ENCODE measurements around the gene SUCLG2. TPM values are rescaled to one million over a fixed set of nuclear protein-coding genes. Genes with fewer than 3 reads are reported as not detected.

SUCLG2 gene
- total RNA-seq, 1 donor from 2014 or later = 99.2 TPM

DNA sequence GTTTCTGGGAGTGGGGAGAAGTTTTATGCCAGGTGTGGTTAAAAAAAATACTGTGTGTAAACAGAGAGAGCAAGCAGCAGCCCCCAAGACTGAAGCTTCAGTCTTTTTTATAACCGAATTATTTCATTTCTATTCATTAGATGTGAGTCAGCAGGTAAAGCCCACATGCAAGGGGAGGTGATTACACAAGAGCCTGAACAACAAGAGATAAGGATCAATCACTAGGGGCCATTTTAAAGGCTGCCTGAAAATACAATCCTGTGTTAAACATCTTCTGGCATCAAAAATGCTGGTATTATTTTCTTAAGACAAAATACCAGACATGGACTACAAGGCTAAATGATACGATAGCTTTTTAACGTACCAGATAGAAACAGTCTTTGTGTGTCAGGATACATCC, 217.3 kb downstream of the SUCLG2 start:
- ATAC-seq (no peak), DNase-seq (ENCODE audit: missing footprints) (no peak)
- intact Hi-C loops (cut with DNase I) = no loop called here

DNA sequence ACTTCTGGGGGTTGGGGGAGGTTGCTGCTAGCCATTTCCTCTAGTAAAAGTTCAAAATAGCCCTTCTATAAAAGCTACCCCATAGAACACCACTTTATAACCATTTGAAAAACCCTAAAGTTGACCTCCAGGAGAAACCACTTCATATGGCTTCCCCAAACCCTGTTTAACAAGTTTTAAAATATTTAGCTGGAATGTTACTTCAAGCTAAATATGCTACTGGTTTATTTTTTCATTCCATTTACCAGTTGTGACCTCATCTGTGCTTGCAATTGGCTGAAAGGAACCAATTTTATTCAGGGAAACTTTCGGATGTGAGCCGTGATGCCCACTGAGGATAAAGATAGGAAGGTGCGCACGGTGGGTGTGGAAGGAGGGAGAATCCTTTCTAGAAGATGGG, 221.3 kb downstream of the SUCLG2 start:
- intact Hi-C loops (cut with DNase I) = no loop called here
- DNase-seq (ENCODE audit: missing footprints) (no peak), ATAC-seq (no peak)

GRCh38 chr3:67431887-67432286, 222.5 kb downstream of the SUCLG2 start:
- no peak for ATAC-seq
- intact Hi-C loops (cut with DNase I) = no loop called here
- DNase-seq (ENCODE audit: missing footprints) = no peak

DNA sequence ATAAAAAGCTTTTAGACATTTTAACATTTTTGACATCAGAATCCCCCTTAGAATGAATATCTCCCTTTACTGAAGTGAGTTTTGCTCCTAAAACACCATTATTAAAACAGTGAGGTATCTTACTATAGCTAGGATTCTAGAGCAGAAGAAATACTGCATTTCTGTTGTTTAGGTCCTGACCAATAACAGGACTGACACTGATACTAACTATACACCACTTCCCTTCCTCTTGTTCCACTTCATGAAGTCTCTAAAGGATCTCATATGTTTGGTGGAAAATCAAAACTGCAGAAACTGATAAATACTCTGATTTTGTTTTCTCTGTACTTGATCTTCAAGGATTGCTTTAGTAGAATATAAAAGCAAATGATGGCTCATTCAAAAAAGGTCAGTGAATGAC, 230.7 kb downstream of the SUCLG2 start:
- intact Hi-C loops (cut with DNase I) = no loop called here
- no peak for ATAC-seq
- DNase-seq (ENCODE audit: missing footprints) = no peak

GRCh38 chr3:67421912-67422311, 232.5 kb downstream of the SUCLG2 start:
- DNase-seq (ENCODE audit: missing footprints) = no peak
- intact Hi-C loops (cut with DNase I) = no loop called here
- ATAC-seq = no peak

DNA sequence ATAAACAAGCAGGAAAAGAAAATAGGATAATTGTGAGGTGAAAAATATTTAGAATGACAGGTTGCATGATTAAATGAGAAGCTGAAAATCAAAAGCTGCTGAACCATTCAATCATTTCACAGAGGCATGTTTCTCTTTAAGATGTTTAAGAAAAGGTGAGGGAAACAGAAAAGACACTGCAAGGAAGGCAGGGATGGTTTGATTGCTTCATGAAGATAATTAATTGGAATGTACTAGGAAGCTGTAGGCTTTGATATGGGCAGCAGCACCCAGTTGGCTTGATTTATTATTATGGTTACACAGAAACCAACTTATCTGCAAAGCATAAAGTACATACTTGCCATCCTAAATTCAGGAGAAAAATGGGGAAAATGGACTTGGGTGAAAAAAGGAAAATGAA, 234.6 kb downstream of the SUCLG2 start:
- intact Hi-C loops (cut with DNase I) = no loop called here
- no peak for ATAC-seq
- no peak for DNase-seq (ENCODE audit: missing footprints)

- intact Hi-C loops (cut with DNase I) = no loop called here
- ATAC-seq (peak; percentile 51), DNase-seq (ENCODE audit: missing footprints) (no peak)
These were observed 235.2 kb downstream of the SUCLG2 start for GRCh38 chr3:67419218-67419529.

DNA sequence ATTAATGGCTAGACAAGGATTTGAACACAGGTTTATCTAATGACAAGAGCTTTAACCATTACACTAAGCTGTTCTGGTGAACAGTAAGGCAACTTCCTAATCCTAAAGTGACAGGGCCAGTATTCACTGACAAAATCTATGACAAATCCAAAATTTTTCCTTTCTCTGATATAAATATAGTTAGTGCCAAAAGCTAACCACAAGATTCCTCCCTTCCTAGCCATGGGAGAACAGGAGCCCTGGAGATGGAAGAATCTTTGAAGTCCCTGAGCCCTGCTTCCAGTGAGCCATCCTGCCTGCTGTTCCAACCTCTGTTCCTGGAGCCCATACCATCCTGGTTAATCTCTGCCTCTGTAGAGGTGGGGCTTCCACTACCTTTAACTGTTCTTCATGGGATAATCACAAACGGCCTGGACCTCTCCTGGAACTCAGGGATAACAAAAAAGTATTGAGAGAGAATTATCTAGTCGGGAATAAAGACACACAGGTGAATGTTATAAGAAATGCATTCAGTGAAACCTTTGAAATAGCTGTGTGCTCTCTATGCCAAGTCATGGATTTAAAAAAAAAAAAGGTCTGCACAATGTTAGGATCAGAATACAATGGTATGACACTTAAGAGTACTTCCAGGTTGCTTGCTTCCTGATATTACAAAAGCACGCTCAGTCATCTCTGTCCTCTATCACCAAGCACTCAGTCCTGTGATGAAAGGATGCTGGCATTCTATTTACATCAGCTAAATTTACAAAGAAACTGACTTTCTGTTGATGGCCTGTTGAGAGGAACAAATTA, 235.8 kb downstream of the SUCLG2 start:
- intact Hi-C loops (cut with DNase I) = no loop called here
- peak; percentile 94 for ATAC-seq
- DNase-seq (ENCODE audit: missing footprints) = no peak

GRCh38 chr3:67416703-67417102, 237.7 kb downstream of the SUCLG2 start:
- intact Hi-C loops (cut with DNase I) = no loop called here
- ATAC-seq = no peak
- DNase-seq (ENCODE audit: missing footprints) = no peak

DNA sequence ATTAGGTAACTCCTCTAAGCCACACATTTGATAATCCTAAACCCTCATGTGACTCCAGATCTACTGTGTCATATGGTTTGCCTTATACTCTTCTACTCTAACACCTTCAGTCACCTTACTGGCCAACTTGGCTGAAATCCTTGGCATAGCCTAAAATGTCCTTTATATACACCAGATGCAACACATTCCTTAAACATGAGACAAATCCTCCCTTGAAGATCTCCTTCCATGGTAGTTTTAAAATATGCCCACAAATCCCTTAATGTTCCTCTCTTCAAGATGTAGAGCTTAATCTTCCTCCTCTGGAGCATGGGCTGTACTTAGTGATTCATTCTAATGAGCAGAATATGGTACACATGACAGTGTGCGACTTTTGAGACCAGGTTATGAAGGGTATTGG, 238.9 kb downstream of the SUCLG2 start:
- no peak for DNase-seq (ENCODE audit: missing footprints)
- ATAC-seq = no peak
- intact Hi-C loops (cut with DNase I) = no loop called here

GRCh38 chr3:67414740-67415139, 239.7 kb downstream of the SUCLG2 start:
- DNase-seq (ENCODE audit: missing footprints) (no peak), ATAC-seq (no peak)
- intact Hi-C loops (cut with DNase I) = no loop called here

GRCh38 chr3:67405193-67405592, 249.2 kb downstream of the SUCLG2 start:
- no peak for ATAC-seq
- no peak for DNase-seq (ENCODE audit: missing footprints)
- intact Hi-C loops (cut with DNase I) = no loop called here

GRCh38 chr3:67402873-67403272, 251.5 kb downstream of the SUCLG2 start:
- intact Hi-C loops (cut with DNase I) = no loop called here
- no peak for DNase-seq (ENCODE audit: missing footprints)
- no peak for ATAC-seq

DNA sequence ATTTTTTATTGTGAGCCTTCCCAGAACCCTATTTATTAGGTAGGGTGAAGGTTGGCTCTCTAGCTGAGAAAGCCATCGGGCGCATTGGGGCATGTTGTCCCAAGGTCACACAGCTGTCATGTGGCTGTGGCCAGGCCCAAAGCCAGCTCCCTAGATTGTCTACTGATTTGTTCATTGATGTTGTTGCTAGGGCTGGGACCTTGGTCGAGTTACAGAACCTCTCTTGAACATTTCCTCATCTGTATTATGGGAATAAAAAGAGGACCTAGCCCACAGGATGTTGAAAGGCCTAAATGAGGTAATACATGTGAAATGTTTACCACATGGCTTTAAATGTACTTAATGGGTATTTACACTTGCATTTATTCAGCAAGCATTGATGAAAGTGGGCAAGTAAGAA, 252.5 kb downstream of the SUCLG2 start:
- DNase-seq (ENCODE audit: missing footprints) (no peak), ATAC-seq (no peak)
- intact Hi-C loops (cut with DNase I) = no loop called here

DNA sequence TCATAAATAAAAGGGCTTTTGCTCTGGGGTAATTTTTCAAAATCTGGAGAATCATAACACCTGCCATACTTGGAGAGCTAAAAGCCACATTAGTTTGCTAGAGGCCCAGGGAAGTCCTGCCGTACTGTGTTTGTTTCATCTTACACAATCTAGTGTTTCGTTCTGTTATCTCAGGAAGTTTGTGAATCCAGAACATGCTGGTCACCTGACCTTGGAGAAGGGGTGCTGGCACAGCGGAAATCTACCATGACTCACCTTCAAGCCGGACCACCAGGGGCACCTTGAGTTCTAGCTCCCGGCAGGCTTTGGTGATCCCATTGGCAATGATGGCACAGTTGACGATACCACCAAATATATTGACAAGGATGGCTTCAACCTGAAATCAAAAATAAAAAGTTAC, 253.9 kb downstream of the SUCLG2 start:
- intact Hi-C loops (cut with DNase I) = no loop called here
- DNase-seq (ENCODE audit: missing footprints) (no peak), ATAC-seq (no peak)

- no peak for ATAC-seq
- intact Hi-C loops (cut with DNase I) = no loop called here
These were observed 265.2 kb downstream of the SUCLG2 start for GRCh38 chr3:67389176-67389575.

GRCh38 chr3:67388738-67389137, 265.7 kb downstream of the SUCLG2 start:
- intact Hi-C loops (cut with DNase I) = no loop called here

More at GRCh38 chr3:67389176-67389575, 265.2 kb downstream of the SUCLG2 start:
- no peak for DNase-seq (ENCODE audit: missing footprints)

DNA sequence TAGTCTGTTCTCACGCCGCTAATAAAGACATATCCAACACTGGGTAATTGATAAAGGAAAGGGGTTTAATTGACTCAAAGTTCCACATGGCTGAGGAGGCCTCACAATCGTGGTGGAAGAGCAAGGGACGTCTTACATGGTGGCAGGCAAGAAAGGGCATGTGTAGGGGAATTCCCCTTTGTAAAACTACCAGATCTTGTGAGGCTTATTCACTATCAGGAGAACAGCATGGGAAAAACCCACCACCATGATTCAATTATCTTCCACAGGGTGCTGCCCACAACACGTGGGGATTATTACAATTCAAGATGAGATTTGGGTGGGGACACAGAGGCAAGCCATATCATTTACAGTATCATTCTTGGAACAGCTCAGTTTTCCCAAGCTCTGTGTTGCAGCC, 268.0 kb downstream of the SUCLG2 start:
- intact Hi-C loops (cut with DNase I) = no loop called here
- DNase-seq (ENCODE audit: missing footprints) (no peak), ATAC-seq (no peak)

More at GRCh38 chr3:67388738-67389137, 265.7 kb downstream of the SUCLG2 start:
- DNase-seq (ENCODE audit: missing footprints) (no peak), ATAC-seq (no peak)

DNA sequence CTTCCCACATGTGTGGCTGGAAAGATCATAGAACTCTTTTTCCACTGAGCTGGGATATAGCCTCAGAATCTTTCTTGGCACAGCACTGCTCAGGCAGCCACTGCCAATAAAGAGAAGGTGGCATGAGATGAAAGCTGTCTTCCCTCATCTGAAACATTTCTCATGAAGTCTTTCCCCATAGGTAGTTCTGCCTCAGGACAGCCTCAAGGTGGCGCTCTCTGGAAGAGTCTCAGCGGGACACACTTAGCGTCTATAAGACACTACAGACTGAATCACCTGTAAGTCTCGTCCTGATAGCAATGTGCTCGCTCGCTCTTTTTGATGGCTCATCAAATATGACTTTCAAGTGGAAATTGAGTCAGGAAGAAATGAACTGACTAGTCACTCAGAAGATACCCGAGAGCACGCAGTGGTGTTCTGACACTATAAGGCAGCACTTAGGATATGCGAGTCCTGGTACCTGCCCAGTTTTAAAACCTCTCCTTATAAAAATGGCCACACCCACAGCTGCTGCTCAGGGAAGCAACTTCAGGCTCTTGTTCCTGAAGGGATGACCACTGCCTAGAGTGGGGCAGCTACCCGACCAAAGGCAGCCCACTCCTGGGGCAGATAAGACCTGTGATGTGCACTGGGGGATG, 269.5 kb downstream of the SUCLG2 start:
- intact Hi-C loops (cut with DNase I) = loop anchor here (5.0 kb wide), 2 partner anchors 407 to 1492 kb away; no protein-coding TSS in a partner anchor
- DNase-seq (ENCODE audit: missing footprints) = no peak

DNA sequence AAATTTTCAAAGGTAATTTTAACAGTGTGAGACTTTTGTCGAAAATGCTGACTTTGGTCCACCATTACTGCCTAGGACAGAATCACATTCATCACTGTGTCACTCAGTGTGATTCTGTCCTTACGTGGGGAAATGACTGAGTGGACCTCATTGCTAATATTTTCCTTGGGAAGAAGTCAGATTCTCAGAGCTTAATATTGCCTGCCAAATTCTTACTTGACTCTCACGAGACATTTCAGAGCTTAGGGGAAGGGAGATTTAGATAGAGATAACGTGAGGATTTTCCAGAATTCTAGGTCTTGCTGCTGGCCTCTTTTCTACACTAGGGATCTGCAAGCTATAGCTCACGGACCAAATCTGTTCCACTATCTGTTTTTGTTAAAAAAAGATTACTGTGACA, 270.4 kb downstream of the SUCLG2 start:
- DNase-seq (ENCODE audit: missing footprints) = no peak
- intact Hi-C loops (cut with DNase I) = loop anchor here (5.0 kb wide), 2 partner anchors 408 to 1493 kb away; no protein-coding TSS in a partner anchor
- ATAC-seq = no peak

More for the DNA sequence above, 269.5 kb downstream of the SUCLG2 start:
- ATAC-seq = peak; percentile 56
